ENCODE measurements around the gene OR51B4.

- TF ChIP-seq CTCF (IDR thresholded peaks at IDR 0.05; ENCODE audit: extremely low read depth in 1 of 2, insufficient read depth in 1 of 2, low read depth in 1 of 2, low read length in 2 of 2) (no peak), POLR2AphosphoS5 (IDR thresholded peaks at IDR 0.05; ENCODE audit: insufficient read depth, low read depth, low read length) (no peak), JUN (IDR thresholded peaks at IDR 0.05; ENCODE audit: borderline replicate concordance, insufficient read depth, insufficient read length, low read depth) (no peak), POLR2A (IDR thresholded peaks at IDR 0.05; ENCODE audit: low read depth, low read length) (no peak), EZH2 (IDR thresholded peaks at IDR 0.05; ENCODE audit: borderline replicate concordance, low read depth, low read length, severe bottlenecking) (no peak), MAX (IDR thresholded peaks at IDR 0.05; ENCODE audit: insufficient read depth, insufficient read length) (no peak), MYC (IDR thresholded peaks at IDR 0.05; ENCODE audit: low read depth, low read length) (no peak)
Measured at GRCh38 chr11:5349550-5349949, 47.8 kb upstream of the OR51B4 start.
